HG03378 (cell line): ENCODE results near the gene ADAMTSL1.
"Not testable (repeated sequence)": the region's sequence is repeated elsewhere in the genome, so short reads cannot be mapped to it uniquely, and the experiment has no call there.

Experiments used
- ATAC-seq: cut with Tn5 transposase; IDR thresholded peaks from one replicate; pipeline ENCODE4 v1.9.1; 2021; ENCODE audit warnings: mild to moderate bottlenecking, moderate library complexity; ENCODE audit not compliant: unreplicated experiment

ADAMTSL1 gene

DNA sequence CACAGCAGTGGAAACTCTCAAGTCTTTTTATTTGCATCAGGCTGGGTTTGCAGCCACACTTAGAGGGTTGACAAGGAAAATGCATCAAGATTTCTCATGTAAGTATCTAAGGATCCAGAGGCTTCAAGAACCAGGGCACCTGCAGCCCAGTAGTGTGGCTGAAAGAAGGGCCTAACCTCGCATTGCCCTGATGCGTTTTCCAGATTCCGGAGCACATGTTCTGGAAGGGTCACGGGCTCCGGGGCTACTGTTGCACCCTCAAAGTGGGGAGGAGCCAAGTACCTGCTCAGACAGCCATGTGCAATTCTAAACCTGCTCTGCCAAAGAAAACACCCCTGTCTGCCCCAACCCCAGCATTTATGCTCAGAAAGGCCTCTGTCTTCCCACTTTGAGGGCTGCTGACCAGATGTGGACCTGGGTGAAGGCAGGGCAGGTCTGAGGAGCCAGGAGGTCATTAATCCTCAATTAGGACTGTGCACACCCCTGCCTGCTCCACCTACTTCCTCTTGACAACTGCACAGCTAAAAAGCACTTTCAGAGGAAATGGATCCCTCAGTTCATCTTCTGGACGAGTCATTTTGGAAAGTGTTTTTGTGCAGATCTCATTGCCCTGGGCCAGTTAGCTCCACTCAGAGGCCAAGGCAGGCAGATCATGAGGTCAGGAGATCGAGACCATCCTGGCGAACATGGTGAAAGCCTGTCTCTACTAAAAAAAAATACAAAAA, 448.4 kb downstream of the ADAMTSL1 start:
- ATAC-seq: no peak

- no peak for ATAC-seq
Observed at GRCh38 chr9:18923167-18923566, 449.2 kb downstream of the ADAMTSL1 start.

- no peak for ATAC-seq
Observed at GRCh38 chr9:18923671-18924430, 449.9 kb downstream of the ADAMTSL1 start.

GRCh38 chr9:18925880-18926279, 451.9 kb downstream of the ADAMTSL1 start:
- ATAC-seq: no peak

GRCh38 chr9:18926513-18926912, 452.6 kb downstream of the ADAMTSL1 start:
- no peak for ATAC-seq

DNA sequence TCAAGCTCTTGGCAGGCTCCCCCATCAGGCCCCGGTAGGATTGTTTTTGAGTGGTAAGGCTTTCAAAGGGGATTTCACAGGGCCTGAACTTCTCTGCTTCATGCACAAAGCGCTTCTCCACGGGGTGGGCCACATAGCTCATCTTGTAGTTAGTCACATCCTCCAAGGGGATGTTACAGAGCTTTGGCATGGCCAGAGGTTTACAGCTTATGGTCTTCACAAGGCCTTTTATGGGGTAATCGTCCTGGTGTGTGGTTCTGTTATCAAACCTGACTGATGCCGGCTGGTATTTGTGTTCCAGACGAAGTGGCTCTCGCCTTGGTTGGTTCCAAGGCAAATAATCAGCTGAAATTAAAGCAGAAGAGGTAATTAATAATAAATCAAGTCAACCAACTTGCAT, 454.8 kb downstream of the ADAMTSL1 start:
- ATAC-seq: no peak

DNA sequence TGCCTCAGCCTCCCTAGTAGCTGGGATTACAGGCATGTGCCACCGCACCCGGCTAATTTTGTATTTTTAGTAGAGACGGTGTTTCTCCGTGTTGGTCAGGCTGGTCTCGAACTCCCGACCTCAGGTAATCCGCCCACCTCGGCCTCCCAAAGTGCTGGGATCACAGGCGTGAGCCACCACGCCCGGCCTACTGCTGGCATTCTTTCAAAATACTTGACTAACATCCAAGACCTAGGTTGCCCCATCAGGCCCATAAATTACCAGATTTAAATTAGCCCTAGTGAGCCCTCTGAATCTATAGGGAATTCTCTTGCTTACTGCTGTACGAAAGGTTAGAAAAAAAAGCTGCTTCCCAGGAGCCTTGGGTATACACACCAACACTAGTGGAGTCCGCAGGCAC, 456.7 kb downstream of the ADAMTSL1 start:
- not testable (repeated sequence) for ATAC-seq

GRCh38 chr9:18935541-18935940, 461.6 kb downstream of the ADAMTSL1 start:
- ATAC-seq: no peak

- no peak for ATAC-seq
Observed at GRCh38 chr9:18936094-18936871, 462.3 kb downstream of the ADAMTSL1 start.

DNA sequence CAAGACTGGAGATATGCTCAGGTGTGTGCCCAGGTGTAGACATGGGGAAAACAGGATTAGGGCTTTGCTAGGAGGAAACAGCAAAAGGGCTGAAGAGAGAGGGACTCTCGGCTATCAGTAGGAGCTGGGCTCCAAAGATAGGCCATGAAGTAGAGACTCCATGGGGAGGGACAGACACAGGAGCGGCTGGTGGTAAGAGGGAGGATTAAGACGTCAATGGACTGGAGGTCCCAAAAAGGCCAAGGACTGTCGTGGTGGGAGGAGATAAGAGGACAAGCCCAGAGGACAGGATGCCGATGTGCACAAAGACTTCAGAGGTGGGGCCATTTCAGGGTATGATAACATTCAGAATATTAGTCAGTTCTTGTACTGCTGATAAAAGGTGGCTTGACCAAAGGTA, 466.0 kb downstream of the ADAMTSL1 start:
- ATAC-seq: no peak

DNA sequence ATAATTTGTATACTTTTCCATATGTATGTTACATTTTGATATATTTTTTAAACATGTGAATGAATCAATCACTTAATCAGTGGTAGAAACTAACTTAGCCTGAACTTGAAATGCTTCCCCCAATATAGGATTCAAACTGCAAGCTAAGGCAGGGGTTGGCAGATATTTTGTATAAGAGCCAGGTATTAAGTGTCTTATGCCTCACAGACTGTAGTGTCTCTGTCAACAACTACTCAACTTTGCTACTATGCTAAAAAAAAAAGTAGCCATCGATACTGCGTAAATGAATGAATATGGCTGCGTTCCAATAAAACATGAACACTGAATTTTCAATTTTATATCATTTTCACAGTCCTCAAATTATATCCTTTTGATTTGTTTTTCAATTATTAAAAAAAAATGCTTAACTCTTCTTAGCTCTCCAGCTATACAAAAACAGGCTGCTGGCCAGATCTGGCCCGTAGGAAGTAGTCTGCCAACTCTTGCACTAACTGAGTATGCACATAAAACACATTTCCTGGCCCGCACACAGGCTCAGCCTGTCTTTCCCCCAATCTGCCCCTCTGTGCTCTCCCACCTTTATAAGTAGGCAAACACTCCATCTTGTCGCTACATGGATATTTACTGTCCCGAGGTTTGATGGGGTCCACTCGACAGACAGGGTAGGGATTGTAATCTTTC, 467.2 kb downstream of the ADAMTSL1 start:
- no peak for ATAC-seq

DNA sequence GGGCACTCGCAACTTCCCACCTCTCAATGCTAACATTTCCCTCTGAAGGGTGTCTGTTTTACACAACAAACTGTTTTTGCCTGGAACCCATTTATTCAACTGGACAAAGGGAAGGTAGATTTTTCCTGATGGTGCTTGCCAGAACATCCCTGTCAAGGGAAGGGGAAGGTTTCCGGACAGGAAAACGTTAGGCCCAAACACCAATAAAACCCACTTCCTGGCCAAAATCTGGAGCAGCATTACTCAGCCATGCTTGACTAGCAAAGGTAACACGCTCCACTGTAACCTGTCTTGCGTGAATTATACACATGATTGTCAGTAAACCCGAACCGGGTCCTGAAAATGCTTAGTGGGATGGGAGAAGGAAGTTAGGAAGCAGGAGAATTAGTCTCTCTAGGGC, 468.8 kb downstream of the ADAMTSL1 start:
- no peak for ATAC-seq

DNA sequence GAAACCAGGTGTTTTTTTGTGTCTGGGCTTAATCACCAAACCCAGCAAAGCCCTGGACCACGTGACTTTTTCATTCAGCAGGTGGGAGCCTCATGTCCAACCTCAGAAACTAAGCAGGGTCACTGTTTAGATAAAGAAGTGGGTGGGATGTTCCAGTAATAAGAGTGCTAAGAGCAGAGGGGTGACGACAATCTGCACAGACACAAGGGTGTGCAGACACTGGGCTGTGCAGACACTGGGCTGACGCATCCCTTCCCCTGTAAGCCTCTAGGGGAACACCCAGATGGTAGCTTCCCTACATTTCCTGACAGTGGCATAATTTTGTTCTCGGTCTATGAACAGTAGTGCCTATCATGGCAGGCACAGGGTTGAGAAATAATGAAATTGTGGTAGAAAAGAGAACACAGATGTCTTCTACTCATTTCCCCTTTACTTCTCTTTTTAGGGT, 474.0 kb downstream of the ADAMTSL1 start:
- ATAC-seq: no peak

DNA sequence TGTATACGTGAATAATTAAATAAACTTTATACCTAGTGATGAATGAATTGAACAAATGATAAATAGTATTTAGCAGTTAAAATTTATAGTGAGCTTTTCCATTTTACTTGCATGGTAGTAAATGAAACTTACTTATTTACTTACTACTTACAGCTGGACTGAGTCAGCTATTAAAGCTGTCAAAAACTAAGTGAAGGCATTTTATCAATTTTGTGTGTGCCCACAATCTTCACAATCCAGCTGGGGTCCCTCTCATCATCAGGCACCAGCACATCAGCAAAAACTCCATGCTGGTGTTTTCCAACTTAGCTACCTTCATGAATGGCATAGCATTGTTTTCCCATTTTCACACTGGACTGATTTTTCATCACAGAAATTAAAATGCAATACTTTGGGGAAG, 478.0 kb downstream of the ADAMTSL1 start:
- no peak for ATAC-seq

DNA sequence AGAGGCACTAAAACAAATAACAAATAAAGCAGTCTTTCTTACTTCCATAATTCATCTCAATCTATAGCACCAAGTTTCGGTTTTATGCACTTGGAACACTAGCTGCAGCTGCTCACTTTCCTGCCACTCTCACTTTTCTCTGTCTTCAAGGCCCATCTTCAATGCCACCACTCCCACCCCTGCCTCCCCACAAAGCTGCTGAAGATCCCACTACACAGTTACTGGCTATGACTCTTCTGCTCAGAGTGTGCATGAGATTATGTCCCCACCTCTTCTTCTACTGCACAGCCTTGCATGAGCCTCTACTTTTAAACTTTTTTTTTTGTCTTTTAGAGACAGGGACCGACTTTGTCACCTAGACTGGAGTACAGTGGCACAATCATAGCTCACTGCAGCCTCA, 481.7 kb downstream of the ADAMTSL1 start:
- ATAC-seq: no peak
